Activated effector memory CD4-positive, alpha-beta T cell treated with Interleukin-2 at 50 U/mL for 16 hours (primary cell): ENCODE results near the gene SLC7A10.
"Not testable (repeated sequence)": the region's sequence is repeated elsewhere in the genome, so short reads cannot be mapped to it uniquely, and the experiment has no call there.

Source experiments
- DNase-seq: peaks from one replicate; pipeline ENCODE4 v3.0.0-alpha.2; 2020

SLC7A10 gene

DNA sequence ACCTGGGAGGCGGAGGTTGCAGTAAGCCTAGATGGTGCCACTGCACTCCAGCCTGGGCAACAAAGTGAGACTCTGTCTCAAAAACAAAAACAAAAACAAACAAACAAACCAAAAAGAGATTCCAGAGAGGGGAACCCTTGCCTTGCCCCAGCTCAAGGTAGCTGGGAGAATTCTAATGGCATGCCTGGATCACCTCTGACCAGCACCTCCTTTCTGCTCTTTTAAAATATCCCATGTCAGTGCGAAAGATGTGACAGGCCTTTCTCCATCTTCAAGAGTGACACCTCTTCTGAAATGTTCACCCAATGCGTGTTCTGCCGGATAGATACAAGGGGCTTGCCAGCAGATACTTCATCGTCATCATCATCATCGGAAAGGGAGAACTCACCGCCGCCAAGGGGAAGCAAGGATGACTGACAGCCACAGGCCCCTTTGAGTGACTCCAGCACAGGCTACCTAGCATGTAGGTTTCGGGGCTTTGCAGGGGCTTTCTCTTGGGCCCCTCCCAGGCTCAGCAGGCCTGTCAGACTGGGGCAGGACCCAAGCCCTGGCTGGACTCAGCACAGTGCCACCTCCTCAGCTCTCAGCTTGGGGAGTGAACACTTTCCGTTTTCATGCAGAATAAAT, 50.4 kb downstream of the SLC7A10 start:
- DNase-seq, result no peak

DNA sequence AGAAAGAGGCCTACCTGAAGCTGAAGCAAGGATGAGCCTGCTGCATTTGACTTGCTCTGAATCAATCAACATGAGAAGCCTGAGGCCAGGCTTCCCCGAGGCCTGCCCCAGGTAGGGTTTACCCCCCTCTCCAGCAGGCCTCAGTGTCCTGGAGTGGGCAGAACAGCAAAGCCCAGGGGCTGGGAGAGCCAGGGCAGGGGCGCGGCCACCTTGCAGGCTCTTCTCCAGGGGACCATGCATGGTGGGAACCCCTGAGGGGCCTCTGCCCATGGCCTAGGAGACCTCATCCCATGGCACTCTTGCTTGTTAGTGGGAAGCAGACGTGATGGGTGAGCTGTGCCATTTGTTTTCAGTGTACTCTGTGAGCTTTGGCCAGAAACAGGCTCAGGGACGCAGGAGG, 51.5 kb downstream of the SLC7A10 start:
- no peak for DNase-seq

GRCh38 chr19:33171916-33172359, 53.7 kb downstream of the SLC7A10 start:
- DNase-seq, result no peak

DNA sequence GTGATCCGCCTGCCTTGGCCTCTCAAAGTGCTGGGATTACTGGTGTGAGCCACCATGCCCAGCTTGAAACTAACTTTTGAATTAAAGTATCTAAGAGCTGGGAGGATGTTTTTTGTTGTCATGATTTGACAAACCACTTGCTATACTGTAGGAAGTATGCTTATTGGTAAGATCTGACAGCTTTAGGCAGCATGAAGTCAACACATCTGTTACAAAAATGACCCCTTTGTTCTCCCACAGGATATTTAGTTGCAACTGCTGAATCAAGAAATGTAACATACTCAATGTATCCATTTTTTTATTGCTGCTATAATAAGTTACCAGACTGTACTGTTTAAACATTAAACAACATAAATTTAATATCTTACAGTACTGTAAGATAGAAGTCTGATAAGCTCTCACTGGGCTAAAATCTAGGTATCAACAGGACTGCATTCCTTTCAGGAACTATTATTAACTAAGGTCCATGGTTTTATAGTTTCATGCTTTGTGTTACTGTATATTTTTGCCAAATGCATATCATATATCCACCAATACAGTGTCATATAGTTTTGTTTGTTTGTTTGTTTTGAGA, 54.3 kb downstream of the SLC7A10 start:
- no peak for DNase-seq

GRCh38 chr19:33168528-33168927, 57.1 kb downstream of the SLC7A10 start:
- no peak for DNase-seq

GRCh38 chr19:33167438-33167837, 58.2 kb downstream of the SLC7A10 start:
- no peak for DNase-seq

- DNase-seq, result not testable (repeated sequence)
Measured at GRCh38 chr19:33166037-33166436, 59.6 kb downstream of the SLC7A10 start.

DNA sequence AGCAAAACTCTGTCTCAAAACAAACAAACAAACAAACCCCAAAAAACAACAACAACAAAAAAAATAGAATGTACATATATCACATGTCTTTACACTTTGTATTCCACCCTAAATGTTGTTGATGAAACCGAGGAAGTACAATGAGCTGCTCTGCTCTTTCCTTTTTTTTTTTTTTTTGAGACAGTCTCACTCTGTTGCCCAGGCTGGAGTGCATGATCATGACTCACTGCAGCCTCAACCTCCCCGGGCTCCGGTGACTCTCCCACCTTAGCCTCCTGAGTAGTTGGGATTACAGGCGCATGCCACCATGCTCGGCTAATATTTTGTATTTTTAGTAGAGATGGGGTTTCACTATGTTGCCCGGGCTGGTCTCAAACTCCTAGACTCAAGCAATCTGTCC, 62.2 kb downstream of the SLC7A10 start:
- no peak for DNase-seq

DNA sequence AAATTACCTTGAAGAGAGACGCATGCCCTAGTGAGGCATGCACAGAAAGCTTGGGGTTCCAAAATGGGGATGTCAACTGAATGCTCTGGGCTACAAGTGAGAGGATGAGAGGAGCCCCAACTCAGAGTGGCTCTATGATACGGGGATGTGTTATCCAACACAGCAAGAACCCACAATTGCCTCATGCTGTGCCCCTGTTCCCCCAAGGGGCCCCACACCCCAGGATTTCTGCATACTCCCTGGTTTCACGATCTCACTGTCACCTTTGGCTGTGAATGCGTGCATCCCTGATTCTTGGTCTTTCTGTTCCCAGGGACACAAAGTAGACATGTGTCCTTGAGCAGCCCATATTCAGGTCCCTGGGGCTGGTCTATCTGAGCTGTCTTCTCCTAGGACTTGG, 64.4 kb downstream of the SLC7A10 start:
- no peak for DNase-seq

- no peak for DNase-seq
Measured at GRCh38 chr19:33159893-33160292, 65.8 kb downstream of the SLC7A10 start.

DNA sequence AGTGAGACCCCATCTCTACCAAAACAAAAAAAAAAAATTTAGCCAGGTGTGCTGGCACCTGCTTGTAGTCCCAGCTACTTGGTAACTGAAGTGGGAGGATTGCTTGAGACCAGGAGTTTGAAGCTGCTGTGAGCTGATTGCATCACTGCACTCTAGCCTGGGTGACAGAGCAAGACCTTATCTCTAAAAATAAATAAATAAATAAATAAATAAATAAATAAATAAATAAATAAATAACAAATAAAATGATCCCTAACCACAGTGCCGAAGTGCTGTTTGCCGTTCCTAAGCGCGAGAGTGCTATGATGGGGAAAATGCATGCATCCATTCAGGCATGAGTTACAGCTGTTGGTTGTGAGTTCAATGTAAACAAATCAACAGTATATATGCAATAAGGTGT, 66.5 kb downstream of the SLC7A10 start:
- no peak for DNase-seq
